Left renal pelvis (tissue), 4 donors: Measurements from ENCODE around the gene ATP6V0C. TPM values are rescaled to one million over a fixed set of nuclear protein-coding genes. Genes with fewer than 3 reads are reported as not detected.
"Not testable (repeated sequence)": the region's sequence is repeated elsewhere in the genome, so short reads cannot be mapped to it uniquely, and the experiment has no call there.

Experiments used
- DNase-seq, 4 donors: peaks; one replicate each; pipeline ENCODE4 v3.0.0-alpha.2; 2013; ENCODE audit warnings: low read depth in 4 of 4, low spot score in 3 of 4
- polyA plus RNA-seq, 4 donors: library from polyadenylated mRNA; unstranded; fragments of 120-200 nt; gene quantifications; one replicate each; pipeline ENCODE4 v1.2.1, GENCODE V29; 2013; ENCODE audit not compliant: insufficient read length in 4 of 4

ATP6V0C gene
- polyA plus RNA-seq, 4 donors: 127 to 274 (median 170) TPM

DNA sequence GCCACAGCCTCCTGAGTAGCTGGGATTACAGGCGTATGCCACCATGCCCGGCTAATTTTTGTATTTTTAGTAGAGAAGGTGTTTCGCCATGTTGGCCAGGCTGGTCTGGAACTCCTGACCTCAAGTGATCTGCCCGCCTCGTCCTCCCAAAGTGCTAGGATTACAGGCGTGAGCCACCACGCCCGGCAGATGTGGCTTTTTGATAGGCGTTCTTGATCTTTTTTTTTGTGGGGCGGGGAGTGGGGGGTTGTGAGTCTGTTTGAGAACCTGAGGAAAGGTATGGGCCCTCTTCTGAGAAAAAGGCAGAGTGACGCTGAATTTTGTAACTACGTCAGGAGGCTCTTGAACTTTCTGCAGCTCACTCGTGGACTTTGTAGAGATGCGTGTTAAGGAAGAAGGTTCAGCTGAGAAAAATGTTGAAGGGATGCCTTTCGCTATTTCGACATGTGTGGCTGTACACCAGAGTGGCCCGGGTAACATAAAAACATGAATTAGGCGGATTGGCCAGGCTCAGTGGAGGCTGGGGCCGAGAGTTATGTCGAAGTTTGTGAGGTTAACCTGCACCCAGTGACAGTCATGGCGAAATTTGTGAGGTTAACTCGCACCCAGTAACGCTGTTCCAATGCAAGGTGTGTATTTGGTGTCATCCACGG, 25.6 kb downstream of the ATP6V0C start:
- DNase-seq: not testable (repeated sequence)

DNA sequence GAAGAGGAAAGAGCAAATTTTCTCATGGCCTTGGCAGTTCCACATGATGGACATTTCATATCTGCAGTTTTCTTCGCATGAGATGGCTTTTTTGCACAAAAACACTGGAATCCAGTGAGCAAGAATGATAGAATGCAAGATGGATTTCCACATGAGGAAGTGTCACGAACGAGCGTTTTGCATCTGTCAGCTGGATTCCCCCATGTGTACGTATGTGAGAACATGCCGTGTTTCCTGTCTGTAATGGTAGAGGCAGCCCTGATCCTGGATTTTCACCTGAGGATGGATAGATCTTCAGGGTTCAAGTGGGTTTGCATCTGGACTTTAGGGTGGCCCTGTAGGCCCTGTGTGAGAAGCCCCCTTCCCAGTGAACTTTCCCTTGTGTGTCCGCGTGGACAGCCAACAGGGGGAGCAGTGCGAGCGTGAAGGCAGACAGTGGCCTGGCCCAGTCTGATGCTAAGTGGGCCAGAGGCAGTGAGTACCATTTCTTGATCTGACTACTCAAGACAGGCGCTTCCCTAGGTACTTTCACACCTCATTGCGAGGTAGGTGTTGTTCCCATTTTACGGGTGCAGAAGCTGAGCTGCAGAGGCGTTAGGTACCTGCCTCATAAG, 26.2 kb downstream of the ATP6V0C start:
- not testable (repeated sequence) for DNase-seq

DNA sequence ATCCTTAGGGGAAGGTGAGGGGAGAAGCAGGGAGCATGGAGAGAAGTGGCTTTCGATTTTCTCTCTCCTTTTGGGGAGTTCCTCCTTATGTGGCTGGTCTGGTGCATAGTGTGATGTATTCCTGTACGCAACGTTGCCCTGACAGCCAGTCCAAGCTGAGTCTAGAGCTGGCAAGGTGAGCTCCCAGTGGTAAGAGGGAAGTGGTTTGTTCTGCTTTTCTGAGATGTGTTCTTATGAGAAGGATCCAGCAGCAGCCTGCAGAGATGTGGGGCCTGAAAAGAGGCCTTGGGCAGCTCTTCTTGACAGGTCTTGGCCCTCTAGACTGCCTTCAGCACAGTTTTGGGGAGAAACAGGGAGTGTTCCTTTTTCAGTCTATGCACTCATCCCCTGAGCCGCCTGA, 27.2 kb downstream of the ATP6V0C start:
- DNase-seq: not testable (repeated sequence)

DNA sequence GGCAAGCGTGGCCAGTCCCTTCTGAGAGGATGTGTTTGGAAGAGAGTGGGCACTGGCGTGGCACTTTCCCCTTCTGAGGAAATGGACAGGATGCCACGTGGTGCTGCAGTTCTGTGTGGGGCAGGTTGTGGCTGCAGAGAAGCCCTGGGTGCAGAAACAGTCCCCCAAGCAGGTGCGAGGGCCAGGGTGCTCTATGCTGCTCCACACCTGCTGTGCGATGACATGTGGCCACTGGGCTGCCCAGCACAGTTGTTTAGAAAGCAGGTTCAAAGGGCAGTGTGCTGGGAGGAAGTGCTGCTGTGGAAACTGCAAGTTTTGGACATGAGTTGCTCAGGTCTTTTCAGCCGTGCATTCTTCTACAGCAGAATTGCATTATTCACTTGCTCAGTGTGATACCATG, 27.7 kb downstream of the ATP6V0C start:
- DNase-seq: not testable (repeated sequence)

DNA sequence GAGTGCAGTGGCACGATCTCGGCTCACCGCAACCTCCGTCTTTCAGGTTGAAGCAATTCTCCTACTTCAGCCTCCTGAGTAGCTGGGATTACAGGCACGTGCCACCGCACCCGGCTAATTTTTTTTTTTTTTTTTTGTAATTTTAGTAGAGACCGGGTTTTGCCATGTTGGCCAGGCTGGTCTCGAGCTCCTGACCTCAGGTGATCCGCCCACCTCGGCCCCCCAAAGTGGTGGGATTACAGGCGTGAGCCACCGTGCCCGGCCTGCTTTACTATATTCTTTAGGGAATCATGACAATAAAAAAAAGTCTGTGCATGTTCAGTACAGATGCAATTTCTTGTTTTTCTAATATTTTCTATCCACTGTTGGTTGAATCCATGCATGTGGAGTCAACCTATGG, 30.0 kb downstream of the ATP6V0C start:
- DNase-seq: not testable (repeated sequence)

DNA sequence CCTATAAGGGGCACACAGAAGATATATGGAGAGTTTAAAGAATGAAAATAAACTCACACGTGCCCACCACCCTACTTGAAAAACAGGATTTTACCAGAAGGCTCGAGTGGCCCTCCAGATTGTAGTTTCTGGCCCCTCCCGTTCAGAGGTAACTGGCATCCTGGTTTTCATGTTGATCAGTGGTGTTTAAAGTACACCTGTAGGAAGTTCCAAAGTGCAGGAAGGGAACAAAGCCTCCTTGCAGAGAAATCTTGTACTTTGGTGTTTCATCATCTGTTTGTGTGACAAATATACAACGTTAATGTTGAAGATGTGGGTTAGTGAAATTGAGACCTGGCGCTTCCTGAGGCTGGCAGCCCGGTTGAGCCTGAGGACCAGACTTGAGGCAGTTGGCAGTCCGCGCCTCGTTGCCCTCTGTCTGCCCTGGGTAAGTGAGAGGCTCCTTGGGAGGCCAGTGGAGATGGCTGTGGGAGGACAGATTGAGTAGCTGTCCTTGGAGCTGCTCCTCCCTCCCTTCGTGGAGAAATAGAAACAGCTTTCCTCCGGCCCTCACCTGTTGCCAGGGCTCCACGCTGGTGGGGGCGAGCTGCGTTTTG, 36.6 kb downstream of the ATP6V0C start:
- DNase-seq: not testable (repeated sequence)

DNA sequence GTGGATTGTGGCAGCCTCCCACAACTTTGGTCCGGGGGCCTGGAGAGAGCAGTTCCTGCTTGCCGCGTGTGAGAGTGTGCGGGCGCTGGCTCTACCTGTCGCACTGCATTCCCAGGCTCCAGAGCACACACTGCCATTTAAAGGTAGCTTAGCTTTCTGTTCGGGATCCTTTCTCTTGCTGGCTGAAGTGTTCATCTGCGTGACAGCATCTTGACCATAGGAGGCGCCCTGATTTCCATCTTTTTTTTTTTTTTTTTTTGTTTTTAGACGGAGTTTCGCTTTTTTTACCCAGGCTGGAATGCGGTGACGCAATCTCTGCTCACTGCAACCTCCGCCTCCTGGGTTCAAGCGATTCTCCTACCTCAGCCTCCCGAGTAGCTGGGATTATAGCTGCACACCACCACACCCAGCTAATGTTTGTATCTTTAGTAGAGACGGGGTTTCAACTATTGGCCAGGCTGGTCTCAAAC, 37.7 kb downstream of the ATP6V0C start:
- DNase-seq: not testable (repeated sequence)

DNA sequence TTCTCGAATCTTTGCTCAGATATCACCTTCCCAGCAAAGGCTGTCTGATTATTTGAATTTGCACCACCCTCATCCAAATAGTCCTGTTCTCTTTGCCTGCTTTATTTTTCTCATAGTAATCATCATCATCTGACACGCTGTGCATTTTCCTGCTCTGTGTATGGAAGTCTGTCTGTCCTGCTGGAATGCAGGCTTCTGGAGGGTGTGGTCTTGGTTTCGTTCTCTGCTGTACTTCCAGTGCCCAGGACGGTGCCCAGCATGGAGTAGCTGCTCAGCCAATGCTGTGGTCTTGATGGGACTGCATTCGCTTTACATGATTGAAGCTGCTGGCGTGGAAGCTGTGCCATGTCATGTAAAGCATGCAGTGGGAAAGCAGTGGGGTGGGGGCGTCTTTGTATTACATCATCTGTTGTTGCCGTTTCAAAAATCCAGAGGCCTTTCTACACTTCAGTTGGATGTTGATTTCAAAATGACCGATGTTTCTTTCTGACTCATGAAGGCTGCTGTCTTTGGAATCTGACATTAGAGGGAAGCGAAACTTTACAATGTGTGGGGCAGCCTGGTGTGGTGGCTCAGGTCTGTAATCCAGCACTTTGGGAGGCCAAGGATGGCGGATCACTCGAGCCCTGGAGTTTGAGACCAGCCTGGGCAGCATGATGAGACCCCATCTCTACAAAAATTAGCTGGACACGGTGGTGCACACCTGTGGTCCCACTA, 41.1 kb downstream of the ATP6V0C start:
- DNase-seq: not testable (repeated sequence)

DNA sequence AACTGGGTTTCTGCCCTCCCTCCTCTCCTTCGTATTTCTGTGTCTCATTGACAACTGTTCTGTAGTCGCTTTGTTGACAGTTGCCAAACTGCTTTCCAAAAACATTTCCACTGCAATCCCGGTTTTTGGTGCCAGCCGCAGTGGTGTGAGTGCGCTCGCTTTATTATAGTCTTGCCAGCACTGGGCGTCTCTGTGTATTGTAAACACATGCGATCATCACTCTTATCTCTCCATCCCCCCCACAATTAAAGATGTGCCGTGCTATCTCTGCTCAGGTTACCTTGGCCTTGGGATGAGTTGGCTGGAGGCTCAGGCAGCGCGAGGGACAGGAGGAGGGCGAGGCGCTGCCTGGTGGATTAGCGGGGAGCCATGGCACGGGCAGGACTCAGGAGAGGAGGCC, 43.4 kb downstream of the ATP6V0C start:
- DNase-seq: not testable (repeated sequence)

DNA sequence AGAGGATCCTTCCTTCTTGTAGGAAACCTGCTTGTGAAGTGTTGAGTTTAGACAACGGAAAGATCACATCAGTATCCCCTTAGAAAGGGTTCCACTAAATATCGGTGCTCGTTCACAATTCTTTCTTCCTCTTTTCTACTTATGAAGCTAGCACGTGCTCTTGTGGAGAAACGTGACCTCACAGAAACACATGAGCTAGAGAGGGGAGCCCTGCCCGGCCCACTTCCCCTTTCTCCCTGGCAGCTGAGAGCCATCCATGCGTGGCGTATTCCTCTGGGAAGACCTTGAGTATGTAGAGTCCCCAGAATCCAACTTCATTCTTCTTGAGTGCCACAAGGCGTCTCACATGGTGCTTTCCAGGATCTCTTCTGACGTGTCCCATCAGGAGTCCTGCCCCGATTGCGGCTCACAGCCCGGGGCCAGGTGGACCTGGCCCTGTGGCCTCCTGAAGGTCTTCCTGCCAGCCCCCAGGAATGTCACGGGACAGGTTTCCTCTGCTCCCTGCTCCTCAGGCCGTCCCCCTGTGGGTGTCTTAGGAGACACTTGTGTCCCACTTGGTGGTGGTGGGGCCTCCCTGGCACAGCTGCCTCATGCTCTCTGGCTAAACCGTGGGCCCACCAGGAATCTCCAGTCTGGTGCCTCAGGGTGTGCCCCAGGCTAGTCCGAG, 46.5 kb downstream of the ATP6V0C start:
- not testable (repeated sequence) for DNase-seq

DNA sequence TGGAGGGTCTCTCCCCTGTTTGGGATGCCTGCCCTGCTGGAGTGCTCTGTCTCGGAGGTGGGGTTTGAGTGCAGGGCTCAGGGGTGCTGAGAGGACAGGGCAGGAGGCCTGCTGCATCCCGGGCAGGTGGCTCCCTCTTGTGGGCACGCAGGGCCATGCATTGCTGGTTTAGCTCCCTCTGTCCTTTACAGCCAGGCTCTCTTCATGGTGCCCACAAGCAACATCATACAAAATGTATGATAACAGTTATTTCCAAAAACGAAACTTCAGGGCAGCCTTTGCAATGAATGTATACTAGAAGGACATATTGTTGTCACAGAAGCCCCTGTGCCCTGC, 47.0 kb downstream of the ATP6V0C start:
- not testable (repeated sequence) for DNase-seq

DNA sequence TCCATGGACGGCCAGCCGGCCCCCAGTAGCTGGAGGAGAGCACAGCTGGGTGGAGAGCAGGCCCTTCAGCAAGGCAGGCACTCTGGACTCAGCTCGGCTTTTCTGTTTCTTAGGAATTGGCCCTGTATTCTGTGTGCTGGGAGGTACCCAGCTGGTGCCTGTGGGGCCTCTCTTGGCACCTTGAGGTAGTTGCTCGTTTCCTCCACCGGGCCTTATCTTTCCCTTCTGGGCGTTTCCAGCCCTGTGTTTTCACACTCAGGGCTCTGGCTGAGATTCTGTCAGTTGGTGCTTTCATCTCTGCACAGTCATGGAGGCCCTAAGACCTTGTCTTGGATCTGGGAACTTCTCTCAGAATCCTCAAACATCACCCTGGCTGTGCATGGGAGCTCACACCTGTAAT, 53.8 kb downstream of the ATP6V0C start:
- not testable (repeated sequence) for DNase-seq

DNA sequence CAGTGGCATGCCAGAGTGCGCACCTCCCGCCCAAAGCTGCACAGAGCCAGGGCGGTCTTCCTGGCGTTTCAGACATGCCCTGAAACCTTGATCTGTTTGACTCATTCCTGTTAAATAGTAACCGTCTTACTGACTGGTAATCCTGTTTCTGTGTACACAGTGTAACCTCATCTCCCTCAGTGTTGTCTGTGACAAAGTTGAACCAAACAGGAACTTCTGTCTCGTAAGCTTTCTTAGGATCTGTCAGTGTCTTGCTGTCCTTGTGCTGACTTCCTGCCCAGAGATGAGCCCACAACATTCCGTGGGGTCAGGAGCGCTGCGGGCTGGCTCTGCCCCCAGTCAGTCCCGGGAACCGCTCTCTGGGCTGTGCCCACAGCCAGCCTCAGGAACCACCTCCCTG, 54.8 kb downstream of the ATP6V0C start:
- not testable (repeated sequence) for DNase-seq

Other genes with a start within 250 kb of the ATP6V0C start
- gene RNPS1, start 245.8 kb upstream of the ATP6V0C start, polyA plus RNA-seq: 100 to 1,000 TPM; 146 to 214 (median 201) TPM
- gene ABCA3, start 173.2 kb upstream of the ATP6V0C start, polyA plus RNA-seq: 10 to 100 TPM in 1 of 4 donors, 1 to 10 TPM in 3; 5.0 to 15.4 (median 5.9) TPM
- 10 to 100 TPM in 2 of 4 donors, 1 to 10 TPM in 2; 7.8 to 11.9 (median 10.3) TPM for gene CCNF, start 84.5 kb upstream of the ATP6V0C start, polyA plus RNA-seq
- gene TEDC2, start 53.8 kb upstream of the ATP6V0C start, polyA plus RNA-seq: 10 to 100 TPM in 2 of 4 donors, 1 to 10 TPM in 2; 6.1 to 14.6 (median 10.1) TPM
- 1 to 10 TPM; 2.1 to 5.0 (median 2.6) TPM for gene NTN3, start 42.7 kb upstream of the ATP6V0C start, polyA plus RNA-seq
- gene TBC1D24, start 38.8 kb upstream of the ATP6V0C start, polyA plus RNA-seq: 10 to 100 TPM; 15.1 to 22.7 (median 18.3) TPM
- 10 to 100 TPM; 11.7 to 38.5 (median 23.0) TPM for gene AMDHD2, start 6.4 kb downstream of the ATP6V0C start, polyA plus RNA-seq
- 1 to 10 TPM; 1.9 to 7.1 (median 3.5) TPM for gene CEMP1, start 17.5 kb downstream of the ATP6V0C start, polyA plus RNA-seq
- gene PDPK1, start 24.1 kb downstream of the ATP6V0C start, polyA plus RNA-seq: 10 to 100 TPM; 40.2 to 54.3 (median 46.8) TPM
- gene KCTD5, start 168.6 kb downstream of the ATP6V0C start, polyA plus RNA-seq: 10 to 100 TPM; 19.2 to 26.0 (median 24.0) TPM
- 1 to 10 TPM in 2 of 4 donors, under 1 TPM in 2; 0.73 to 1.9 (median 1.0) TPM for gene PRSS27, start 206.3 kb downstream of the ATP6V0C start, polyA plus RNA-seq
- gene SRRM2, start 238.7 kb downstream of the ATP6V0C start, polyA plus RNA-seq: 100 to 1,000 TPM; 437 to 838 (median 600) TPM